Loucy (cell line): Measurements from ENCODE around the gene RWDD4.

Experiments
- H2AFZ ChIP-seq: fragments of 200-600 bp; sonication (generic); 2 replicates; pipeline ENCODE4 v1.6.0; 2016; ENCODE audit warnings: antibody characterized with exemption, mild to moderate bottlenecking, low read length, moderate library complexity
- H3F3A ChIP-seq: fragments of 200-600 bp; 2 replicates; pipeline ENCODE4 v1.6.0; 2016; ENCODE audit warnings: antibody characterized with exemption, low read depth, mild to moderate bottlenecking
- H3K27me3 ChIP-seq: fragments of 200-600 bp; sonication (generic); 2 replicates; pipeline ENCODE4 v1.6.1; 2014; ENCODE audit warnings: low read length, mild to moderate bottlenecking; ENCODE audit not compliant: insufficient read depth, poor library complexity, severe bottlenecking
- H3K36me3 ChIP-seq: fragments of 200-600 bp; sonication (generic); 2 replicates; pipeline ENCODE4 v1.6.1; 2016; ENCODE audit warnings: low read length; ENCODE audit not compliant: insufficient read depth
- H3K4me1 ChIP-seq: fragments of 200-600 bp; sonication (generic); 2 replicates; pipeline ENCODE4 v1.5.1; 2014; ENCODE audit warnings: low read length, mild to moderate bottlenecking; ENCODE audit not compliant: insufficient read depth, poor library complexity, severe bottlenecking
- H3K4me2 ChIP-seq: fragments of 200-600 bp; sonication (generic); 2 replicates; pipeline ENCODE4 v1.6.0; 2014; ENCODE audit warnings: antibody characterized with exemption, low read length, low read depth, mild to moderate bottlenecking; ENCODE audit not compliant: poor library complexity, severe bottlenecking
- H3K4me3 ChIP-seq: fragments of 200-600 bp; sonication (generic); 2 replicates; pipeline ENCODE4 v1.5.1; 2014; ENCODE audit warnings: low read length, mild to moderate bottlenecking, mixed read lengths; ENCODE audit not compliant: poor library complexity, severe bottlenecking
- H3K79me2 ChIP-seq: fragments of 200-600 bp; sonication (generic); 2 replicates; pipeline ENCODE4 v1.6.1; 2014; ENCODE audit warnings: low read length; ENCODE audit not compliant: insufficient read depth
- H3K9ac ChIP-seq: fragments of 200-600 bp; sonication (generic); 2 replicates; pipeline ENCODE4 v1.6.0; 2014; ENCODE audit warnings: mild to moderate bottlenecking, low read depth, low read length, moderate library complexity; ENCODE audit not compliant: poor library complexity, severe bottlenecking
- H3K9me2 ChIP-seq: fragments of 200-600 bp; sonication (generic); replicated peaks from 2 replicates; pipeline ENCODE4 v1.6.1; 2016; ENCODE audit warnings: low read depth, low read length, mixed read lengths
- H3K9me3 ChIP-seq: fragments of 200-600 bp; sonication (generic); 2 replicates; pipeline ENCODE4 v1.6.1; 2014; ENCODE audit warnings: mild to moderate bottlenecking, antibody characterized with exemption, low read length, low read depth; ENCODE audit not compliant: insufficient read depth
- H4K20me1 ChIP-seq: fragments of 200-600 bp; sonication (generic); 2 replicates; pipeline ENCODE4 v1.6.0; 2014; ENCODE audit warnings: antibody characterized with exemption, low read length, mild to moderate bottlenecking; ENCODE audit not compliant: insufficient read depth, poor library complexity, severe bottlenecking
- EZH2phosphoT487 ChIP-seq: fragments of 200-600 bp; IDR thresholded peaks from 2 replicates; pipeline ENCODE4 v1.6.1; 2018; ENCODE audit warnings: antibody characterized with exemption, mild to moderate bottlenecking, moderate library complexity, borderline replicate concordance
- TF ChIP-seq, protein P1 (sequence below): fragments of 200-600 bp; sonication (generic); conservative IDR thresholded peaks from 2 replicates; pipeline ENCODE4 v1.5.1; 2014; ENCODE audit warnings: mild to moderate bottlenecking, antibody characterized with exemption, low read length

The RWDD4 gene

DNA sequence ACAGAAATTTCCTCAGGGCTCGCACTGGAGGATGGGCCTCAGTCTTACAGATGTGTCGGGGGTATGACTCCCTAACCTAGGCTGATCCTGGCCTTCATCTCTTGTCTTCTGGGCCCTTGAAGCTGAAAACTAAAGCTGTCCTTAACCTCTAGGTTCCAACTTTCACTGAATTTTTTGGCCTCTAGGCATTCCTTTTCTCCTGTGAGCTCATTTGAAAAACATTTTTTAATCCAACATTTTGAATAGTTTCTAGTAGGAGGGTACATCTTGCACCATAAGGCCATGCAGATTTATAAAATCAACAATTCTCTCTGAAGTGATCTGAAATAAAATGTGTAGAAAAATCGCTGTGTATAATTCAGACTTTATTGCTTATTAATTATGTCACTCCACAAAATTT lies 19.7 kb downstream of the RWDD4 start:
- no peaks in the 10 kb centered on the region for H3F3A ChIP-seq
- no peaks in the 10 kb centered on the region for H3K9me2 ChIP-seq
- H4K20me1 ChIP-seq: no peaks in the 10 kb centered on the region
- H3K4me1 ChIP-seq: no peaks in the 10 kb centered on the region
- peaks cover 6% of the 10 kb centered on the region; the same call in 1 of the 2 replicates for H3K36me3 ChIP-seq
- H3K79me2 ChIP-seq: no peaks in the 10 kb centered on the region
- no peaks in the 10 kb centered on the region for H3K27me3 ChIP-seq
- no peak overlapping the region for H3K4me2 ChIP-seq
- H3K9ac ChIP-seq: no peak overlapping the region
- H3K4me3 ChIP-seq: no peak overlapping the region
- TF ChIP-seq EZH2phosphoT487: no peak
- H3K9me3 ChIP-seq: no peaks in the 10 kb centered on the region
- no peak overlapping the region for H2AFZ ChIP-seq

DNA sequence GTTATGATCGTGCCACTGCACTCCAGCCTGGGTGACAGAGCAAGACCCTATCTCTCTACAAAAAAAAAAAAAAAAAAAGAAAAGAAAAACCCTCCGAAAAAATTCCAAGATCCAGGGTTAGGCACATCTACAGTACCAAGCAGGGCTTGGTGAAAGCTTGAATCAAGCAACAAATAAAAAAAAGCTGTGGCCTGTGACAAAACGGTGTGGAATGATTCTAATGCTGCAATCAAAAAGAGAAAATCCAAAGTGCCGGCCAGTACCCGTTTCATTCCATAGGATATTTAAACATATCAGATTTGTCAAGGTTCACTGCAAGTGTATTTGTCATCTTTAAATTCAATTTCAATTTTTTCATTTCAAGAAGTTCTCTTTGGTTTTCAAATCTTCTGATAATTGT lies 20.5 kb downstream of the RWDD4 start:
- no peaks in the 10 kb centered on the region for H3K9me3 ChIP-seq
- no peak overlapping the region for H3K4me2 ChIP-seq
- H2AFZ ChIP-seq: no peak overlapping the region
- H3K36me3 ChIP-seq: no peaks in the 10 kb centered on the region
- no peak for TF ChIP-seq EZH2phosphoT487
- TF ChIP-seq, protein P1, sequence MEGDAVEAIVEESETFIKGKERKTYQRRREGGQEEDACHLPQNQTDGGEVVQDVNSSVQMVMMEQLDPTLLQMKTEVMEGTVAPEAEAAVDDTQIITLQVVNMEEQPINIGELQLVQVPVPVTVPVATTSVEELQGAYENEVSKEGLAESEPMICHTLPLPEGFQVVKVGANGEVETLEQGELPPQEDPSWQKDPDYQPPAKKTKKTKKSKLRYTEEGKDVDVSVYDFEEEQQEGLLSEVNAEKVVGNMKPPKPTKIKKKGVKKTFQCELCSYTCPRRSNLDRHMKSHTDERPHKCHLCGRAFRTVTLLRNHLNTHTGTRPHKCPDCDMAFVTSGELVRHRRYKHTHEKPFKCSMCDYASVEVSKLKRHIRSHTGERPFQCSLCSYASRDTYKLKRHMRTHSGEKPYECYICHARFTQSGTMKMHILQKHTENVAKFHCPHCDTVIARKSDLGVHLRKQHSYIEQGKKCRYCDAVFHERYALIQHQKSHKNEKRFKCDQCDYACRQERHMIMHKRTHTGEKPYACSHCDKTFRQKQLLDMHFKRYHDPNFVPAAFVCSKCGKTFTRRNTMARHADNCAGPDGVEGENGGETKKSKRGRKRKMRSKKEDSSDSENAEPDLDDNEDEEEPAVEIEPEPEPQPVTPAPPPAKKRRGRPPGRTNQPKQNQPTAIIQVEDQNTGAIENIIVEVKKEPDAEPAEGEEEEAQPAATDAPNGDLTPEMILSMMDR: no peak
- H3F3A ChIP-seq: no peaks in the 10 kb centered on the region
- no peaks in the 10 kb centered on the region for H3K9me2 ChIP-seq
- H3K79me2 ChIP-seq: no peaks in the 10 kb centered on the region
- no peaks in the 10 kb centered on the region for H3K4me1 ChIP-seq
- H3K9ac ChIP-seq: no peak overlapping the region
- no peaks in the 10 kb centered on the region for H3K27me3 ChIP-seq
- H4K20me1 ChIP-seq: no peaks in the 10 kb centered on the region
- H3K4me3 ChIP-seq: no peak overlapping the region

DNA sequence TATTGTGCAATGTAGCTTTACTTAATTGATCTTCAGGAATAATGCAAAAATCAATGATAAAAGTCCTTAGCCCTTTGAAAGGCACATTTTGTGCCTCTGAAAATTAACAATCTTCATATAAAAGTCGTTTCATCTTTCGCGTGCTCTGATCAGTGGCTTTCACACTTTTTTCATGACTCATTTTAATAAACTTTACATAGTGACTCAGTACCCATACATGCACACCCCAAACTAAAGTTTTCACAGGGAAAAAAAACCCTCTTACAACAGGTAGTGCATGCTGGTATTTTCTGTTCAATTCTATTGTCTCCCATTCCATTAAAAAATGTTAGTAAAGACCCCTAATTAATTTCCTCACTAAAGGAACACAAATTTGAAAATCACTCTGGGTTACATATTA lies 21.5 kb downstream of the RWDD4 start:
- Histone ChIP-seq H3K4me1 (no peaks in the 10 kb centered on the region), H3K27me3 (no peaks in the 10 kb centered on the region), H3K9ac (no peak overlapping the region), H3K4me2 (no peak overlapping the region), H3K36me3 (no peaks in the 10 kb centered on the region), H4K20me1 (no peaks in the 10 kb centered on the region), H3K4me3 (no peak overlapping the region), H3F3A (no peaks in the 10 kb centered on the region), H3K79me2 (no peaks in the 10 kb centered on the region), H3K9me3 (no peaks in the 10 kb centered on the region), H3K9me2 (no peaks in the 10 kb centered on the region), H2AFZ (no peak overlapping the region)
- no peak for TF ChIP-seq EZH2phosphoT487
- TF ChIP-seq, protein P1: no peak

DNA sequence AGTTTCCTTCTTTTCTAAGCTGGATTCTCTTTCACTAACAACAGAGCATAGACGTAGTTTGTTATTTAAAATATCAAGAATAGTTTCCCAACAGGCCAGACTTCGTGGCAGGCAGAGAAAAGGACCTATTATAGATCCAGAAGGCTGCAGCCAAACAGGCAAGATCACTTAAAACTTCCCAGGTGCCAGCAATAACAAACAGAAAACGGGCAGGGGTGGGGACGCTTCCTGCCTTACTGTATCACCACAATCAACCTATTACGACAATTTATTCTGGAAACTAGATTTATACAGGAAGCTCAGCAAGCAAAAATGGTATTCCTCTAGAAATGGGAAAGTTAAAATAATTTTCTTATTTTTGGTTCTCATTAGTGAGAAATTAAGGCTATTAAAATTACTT lies 22.1 kb downstream of the RWDD4 start:
- Histone ChIP-seq H3K36me3 (no peaks in the 10 kb centered on the region), H2AFZ (no peak overlapping the region), H3K27me3 (no peaks in the 10 kb centered on the region), H3K9me3 (no peaks in the 10 kb centered on the region), H3K4me1 (no peaks in the 10 kb centered on the region), H3K4me3 (no peak overlapping the region), H3F3A (no peaks in the 10 kb centered on the region), H3K79me2 (no peaks in the 10 kb centered on the region), H3K9me2 (no peaks in the 10 kb centered on the region), H4K20me1 (no peaks in the 10 kb centered on the region), H3K4me2 (no peak overlapping the region), H3K9ac (no peak overlapping the region)
- TF ChIP-seq, protein P1: no peak
- TF ChIP-seq EZH2phosphoT487: no peak
